Myocyte (in vitro differentiated cells): ENCODE data around the gene SOS2. TPM values are rescaled to one million over a fixed set of nuclear protein-coding genes. Genes with fewer than 3 reads are reported as not detected.

ENCODE experiments used
- DNase-seq: peaks from one replicate; pipeline ENCODE4 v3.0.0-alpha.2; 2012; ENCODE audit warnings: low read depth
- polyA plus RNA-seq: library from polyadenylated mRNA; unstranded; fragments of >200 nt; gene quantifications from one replicate; pipeline ENCODE4 v1.2.1, GENCODE V29; 2012; ENCODE audit warnings: missing spikeins
- total RNA-seq: library from RNA; depleted of rRNA; stranded (reverse); fragments of >200 nt; gene quantifications from 2 replicates; pipeline ENCODE4 v1.2.3, GENCODE V29; 2014

Gene SOS2
- total RNA-seq = 30.8 and 40.0 TPM in 2 replicates
- polyA plus RNA-seq = 10.4 TPM

DNA sequence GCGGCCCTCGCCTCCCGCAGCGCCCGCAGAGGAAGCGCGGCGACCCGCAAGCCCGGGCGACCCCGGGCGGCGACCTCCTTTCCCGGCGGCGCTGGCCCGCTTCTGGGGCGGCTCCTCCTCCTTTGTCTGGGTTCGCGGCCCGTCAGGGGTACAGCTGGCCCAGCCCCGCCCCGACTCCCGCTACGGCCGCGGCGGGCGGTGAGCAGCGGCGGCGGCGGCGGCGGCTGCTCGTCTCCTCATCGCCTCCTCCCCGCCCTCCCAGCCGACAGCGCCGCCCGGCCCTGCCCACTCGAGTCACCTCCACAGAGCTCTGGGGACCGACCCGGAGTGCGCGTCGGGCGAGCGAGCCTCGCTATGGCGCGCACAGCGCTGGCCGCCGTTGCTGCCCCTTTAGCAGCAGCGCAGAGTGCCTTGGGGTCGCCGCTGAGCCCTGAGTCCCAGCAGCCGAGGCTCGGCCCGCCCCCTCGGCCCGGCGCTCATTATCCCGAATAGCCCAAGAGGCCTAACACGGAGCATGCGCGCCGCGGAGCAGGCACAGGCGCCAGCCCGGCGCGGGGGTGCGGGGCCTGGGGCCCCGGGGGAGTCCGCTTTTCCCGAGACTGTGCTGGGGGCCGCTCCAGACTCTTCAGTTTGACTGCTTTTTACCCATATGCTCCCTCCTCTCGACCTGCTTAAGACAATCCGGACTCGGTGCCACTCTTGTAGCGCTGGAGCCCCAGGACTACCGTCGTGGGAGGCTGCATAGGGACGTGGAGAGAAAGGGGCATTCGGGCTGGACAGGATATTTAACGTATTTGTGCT, at the start of gene SOS2:
TSS of gene SOS2 (minus strand) at position 104 of the 801 bp plus-strand sequence. CDS start 295 bp downstream, outside the sequence.
- peak; percentile 90 for DNase-seq

DNA sequence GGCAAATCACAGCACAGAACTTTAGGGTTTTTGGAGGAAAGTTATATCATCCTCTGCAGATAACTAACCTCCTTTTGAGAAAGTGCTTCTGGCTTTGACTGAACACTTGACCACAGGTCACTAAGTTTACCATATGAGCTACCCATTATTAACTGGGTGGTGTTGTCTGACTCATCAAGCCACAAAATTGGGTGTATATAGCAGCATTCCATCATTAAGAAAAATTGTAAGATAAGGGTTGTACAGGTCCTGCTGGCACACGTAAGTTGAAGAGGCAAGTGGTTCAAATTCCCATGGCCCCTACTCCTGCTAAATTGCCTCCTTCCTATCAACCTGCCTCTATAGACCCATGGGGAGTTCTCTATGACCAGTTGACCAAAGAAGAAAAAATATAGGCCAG, 41.1 kb upstream of the SOS2 start:
- DNase-seq = no peak

DNA sequence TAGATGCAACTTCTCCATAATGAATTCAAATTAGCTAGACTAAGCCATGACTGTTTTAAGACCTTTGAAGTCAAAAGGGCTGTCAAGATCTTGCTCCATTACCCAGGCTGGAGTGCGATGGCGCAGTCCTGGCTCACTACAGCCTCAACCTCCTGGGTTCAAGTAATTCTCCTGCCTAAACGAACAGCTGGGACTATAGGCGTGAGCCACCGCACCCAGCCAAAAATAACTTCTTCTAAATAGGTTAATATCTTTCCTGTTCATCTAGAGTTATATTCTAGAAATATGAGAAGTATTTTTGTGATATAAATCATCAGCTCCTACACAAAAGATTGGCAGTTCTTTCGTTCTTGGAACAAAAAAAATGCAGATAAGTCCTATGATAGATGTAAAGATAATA, 39.6 kb upstream of the SOS2 start:
- no peak for DNase-seq

DNA sequence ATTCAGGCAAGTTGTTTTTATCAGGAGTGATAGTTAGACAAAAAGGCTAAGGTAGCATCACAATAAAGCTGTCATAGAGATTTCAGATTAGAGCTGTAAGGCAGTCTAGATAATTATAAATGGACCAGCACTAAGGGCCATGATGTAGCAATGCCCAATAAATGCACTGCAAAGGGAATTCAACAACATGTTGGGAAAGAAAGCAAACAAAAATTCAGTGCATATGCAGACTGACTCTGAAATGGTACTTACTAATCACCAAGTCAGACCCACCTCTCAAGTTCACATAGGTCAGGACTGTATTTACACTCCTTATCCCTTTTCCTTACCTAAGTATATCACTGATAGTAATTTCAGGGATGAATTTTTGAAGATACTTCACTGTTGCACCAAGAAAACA, 33.7 kb upstream of the SOS2 start:
- DNase-seq = no peak

DNA sequence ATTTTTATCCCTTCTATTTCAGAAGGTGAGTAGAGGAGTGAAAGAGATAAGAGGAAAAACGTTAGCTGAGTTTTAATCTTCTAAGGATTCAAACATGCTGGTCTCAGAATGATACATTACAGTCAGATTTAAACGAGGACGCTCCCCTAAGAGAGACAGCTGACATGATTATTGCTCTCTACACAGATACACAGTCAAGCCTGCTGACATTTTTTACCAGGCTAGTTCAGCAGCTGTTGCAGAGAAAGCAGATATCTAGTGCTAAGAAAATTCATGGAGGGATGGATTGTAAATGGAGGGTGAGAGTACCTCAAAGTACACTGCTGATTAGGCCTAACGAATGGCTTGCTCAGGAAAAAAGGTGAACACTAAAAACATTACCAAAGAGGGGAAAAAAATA, 31.9 kb upstream of the SOS2 start:
- peak; percentile 76 for DNase-seq

DNA sequence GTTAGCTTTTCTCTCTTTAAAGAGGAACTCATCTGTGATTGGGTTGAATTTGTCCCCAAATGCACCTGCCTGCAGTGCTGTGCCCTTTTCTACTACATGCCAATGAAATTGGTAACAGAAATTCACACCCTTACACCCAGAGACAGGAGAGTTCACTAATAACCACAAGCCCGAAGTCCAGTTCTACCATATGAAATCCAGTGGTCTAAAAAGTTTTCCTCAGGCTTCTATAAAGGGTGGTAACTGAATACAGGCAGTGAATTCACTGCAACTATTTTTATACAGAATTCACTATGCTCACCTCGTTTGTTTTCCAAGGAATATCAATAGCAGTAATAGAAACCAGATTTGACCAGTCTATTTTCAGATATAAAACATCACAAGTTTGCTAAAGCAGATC, 31.5 kb upstream of the SOS2 start:
- DNase-seq = peak; percentile 72

DNA sequence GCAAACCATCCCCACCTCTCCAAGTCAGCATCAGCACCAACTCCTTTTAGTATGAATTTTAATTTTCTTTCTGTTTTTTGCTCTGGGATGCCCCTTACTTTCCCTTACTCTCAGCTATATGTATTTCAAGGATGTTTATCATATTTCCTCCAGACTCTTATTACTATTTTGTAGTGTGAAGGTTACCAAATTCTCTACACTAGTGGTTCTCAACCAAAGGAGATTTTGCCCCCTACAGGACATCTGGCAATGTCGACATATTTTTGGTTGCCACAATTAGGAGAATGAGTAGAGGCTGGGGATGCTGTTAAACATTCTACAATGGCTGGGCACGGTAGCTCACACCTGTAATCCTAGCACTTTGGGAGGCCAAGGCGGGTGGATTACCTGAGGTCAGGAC, 29.1 kb upstream of the SOS2 start:
- DNase-seq = peak; percentile 55

DNA sequence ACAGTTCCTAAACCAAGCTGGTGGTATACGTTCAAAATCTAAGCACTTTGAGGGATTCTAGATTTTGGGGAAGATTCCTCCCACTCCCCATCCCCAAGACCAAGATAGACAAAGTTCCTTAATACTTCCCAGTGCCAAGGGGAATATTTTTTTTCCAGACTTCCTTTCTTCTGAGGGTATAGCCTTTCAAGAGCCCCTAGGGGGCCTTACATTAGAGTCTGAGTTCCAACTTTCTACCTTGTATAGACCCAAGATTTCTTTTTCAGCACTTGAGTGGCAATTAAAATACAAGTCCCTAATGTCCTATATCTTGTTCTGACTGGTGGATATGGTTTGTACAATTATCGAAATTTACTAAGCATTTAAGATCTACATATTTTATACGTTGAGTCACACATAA, 28.7 kb upstream of the SOS2 start:
- DNase-seq = no peak

DNA sequence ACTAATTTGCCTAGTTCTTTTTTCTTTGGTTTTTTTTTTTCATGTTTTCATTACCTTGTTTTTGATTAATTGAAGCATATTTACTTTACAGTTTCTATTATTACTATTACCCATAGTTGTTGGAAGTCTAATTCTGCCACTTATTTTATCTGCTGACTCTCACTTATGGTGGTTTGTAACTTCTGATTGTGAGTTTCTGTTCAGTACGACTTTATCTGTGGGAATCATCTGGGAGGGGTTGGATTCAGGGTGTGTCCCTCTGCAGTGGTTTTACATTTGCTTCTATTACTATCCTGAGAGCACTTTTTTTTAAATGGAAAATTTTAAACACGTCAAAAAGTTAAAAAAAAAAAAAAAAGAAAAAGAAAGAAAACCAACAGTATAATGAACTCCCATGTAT, 26.4 kb upstream of the SOS2 start:
- peak; percentile 12 for DNase-seq

DNA sequence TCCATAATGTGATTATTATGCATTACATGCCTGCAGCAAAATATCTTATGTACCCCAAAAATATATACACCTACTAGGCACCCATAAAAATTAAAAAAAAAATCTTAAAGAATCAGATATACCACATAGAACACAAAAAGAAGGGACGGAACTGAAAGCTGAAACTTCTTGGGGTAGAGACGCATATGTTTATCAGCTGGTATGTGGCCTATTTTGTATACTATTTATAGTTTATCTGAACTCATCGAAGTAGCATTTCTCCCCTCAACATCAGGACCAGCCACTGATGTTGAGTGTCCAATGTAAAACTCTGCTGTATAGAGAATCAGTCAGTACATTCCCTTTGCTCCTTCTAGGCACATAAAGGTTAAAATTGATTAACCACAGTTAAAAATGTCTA, 22.9 kb upstream of the SOS2 start:
- DNase-seq = no peak

DNA sequence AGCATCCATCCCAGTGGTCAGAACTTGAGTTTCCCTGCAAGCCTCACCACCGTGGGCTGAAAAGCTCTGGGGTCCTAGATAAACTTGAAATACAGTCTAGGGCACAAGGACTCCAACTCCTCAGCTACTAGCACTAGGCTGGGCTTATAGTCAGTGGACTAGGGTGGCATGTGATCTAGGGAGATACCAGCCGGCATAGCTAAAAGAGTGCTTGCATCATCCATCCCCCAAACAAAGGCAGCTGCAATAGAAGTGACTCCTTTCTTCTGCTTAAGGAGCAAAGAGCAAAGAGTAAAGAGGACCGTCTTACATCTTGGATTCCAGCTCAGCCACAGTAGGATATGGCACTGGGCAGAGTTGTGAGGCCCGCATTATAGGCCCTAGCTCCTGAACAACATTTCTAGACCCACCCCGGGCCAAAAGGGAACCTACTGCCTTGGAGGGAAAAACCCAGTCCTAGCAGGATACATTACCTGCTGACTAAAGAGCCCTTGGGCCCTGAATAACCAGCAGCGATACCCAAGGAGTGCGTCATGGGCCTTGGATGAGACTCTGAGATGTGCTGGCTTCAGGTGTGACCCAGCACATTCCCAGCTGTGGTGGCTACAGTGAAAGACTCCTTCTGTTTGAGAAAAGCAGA, 17.9 kb upstream of the SOS2 start:
- DNase-seq = peak; percentile 19

DNA sequence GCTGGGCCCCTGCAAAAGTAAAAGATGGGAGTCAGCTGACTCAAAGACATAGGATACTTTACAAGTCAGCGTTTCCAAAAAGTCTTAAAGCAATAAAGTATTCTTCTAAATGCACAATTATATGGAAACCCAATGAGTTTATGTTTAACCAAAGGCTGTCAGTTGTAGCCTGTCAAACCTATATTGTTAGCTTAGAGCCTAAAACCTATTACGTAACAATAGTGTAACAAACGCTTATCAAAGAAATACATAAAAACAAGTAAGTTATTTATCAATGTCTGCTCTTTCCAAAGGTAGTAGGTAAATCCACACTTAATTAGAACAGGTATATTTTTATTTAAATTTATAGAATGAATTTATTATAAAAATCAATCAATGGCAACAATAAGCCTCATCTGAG, 15.9 kb upstream of the SOS2 start:
- no peak for DNase-seq

DNA sequence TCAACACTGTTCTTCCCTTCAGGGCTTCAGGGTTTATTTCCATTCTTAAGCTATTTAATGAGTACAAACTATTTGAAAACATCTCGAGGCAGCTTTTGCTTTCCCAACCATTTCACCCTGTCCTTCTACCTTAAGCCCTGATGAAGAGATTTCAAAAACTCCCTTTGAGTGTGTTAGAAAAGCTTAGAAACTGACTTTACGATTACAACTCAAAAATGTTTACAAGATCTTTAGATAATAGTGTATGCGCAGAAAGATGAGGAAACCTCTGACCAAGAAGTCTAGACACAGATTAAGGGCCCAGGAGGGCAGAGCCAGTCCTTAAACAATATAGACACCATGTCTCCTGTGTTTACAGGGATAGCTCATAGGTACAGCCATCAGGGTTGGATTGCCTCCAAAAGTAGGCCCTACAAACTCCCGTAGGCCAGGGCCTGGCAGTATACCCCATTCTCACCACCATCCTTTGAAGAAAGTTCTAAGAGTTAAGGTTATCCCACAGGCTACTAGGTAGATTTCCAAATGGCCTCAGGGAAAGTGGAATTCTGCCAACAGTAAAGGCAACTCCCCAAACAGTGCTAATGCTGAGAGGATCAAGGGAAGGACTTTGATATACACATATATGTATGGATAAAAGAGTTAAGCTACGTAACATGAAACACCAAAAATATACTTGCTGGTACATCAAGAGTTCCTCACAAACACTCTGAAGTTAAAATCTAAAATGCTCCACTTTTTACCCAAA, 11.4 kb upstream of the SOS2 start:
- DNase-seq = no peak

DNA sequence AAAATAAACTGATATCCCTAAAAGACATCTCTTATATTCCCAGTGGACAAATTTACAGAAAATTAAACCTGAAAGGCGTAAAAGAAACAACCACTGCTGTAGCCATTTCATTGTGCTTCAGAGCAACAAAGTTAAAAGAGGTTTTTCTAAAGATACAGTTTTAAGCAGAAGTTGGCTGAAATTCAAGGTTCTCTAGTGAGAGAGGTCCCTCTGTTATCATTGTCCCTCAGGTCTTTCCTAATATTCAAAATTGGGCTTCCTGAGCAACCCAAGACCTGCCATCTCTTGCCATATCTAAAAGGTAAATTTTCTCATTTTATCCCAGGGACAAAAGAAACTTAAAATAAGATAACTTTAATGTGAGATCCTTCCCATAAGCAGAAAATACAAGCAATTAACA, 10.7 kb upstream of the SOS2 start:
- DNase-seq = no peak

DNA sequence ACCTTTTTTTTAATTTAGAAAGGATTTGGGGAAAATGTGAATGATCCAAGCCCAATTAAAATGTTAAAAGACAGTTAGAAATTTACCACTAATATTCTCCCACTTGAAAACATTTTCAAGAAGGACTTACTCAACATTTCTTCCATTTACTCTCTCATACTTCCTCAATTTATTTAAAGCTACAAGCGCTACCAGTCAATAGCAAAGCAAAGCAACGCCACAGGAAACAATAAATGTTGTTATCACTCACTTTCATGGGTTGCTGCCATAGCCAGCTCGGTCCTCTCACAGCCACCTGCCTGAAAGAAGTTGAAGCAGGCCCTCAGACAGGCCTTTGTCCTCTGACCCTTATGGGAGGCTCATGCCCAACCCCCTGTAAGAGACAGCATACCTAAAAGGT, 6.0 kb upstream of the SOS2 start:
- no peak for DNase-seq

DNA sequence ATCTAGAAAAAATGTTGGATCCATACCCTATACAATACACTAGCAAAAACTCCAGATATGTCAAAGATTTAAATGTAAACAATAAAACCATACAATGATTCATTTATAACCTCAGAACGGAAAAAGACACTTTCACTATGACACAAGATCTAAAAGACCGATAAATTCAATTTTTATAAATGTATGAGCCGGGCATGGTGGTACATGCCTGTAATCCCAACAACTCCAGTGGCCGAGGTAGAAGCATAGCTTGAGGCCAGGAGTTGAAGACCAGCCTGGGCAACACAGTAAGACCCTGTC, 2.5 kb upstream of the SOS2 start:
- DNase-seq = no peak

DNA sequence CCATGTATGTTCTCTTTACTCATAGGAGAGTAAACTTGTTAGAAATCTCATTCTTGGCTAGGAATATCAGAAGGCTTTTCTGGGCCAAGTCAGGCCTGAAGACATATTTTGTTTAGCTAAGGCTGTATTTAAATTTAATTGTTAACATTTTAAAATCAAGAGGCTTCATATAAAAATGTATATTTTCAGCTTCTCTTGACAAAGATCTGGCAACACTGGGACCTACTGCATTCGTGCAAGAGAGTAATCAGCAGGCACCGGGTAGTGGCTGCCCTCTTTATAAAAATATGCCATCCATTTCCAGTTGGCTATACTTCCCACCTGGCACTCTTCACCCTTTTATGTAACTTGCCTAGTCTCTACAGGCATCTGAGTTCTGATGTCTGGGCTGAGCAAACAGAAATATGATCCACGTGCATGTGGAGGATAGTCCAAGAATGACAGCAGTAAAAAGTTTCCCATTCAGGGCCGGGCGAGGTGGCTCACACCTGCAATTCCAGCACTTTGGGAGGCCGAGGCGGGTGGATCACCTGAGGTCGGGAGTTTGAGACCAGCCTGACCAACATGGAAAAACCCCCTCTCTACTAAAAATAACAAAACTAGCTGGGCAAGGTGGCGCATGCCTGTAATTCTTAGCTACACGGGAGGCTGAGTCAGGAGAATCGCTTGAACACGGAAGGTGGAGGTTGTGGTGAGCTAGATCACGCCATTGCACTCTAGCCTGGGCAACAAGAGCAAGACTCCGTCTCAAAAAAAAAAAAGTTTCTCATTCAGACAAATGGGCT, 2.0 kb upstream of the SOS2 start:
- peak; percentile 15 for DNase-seq

DNA sequence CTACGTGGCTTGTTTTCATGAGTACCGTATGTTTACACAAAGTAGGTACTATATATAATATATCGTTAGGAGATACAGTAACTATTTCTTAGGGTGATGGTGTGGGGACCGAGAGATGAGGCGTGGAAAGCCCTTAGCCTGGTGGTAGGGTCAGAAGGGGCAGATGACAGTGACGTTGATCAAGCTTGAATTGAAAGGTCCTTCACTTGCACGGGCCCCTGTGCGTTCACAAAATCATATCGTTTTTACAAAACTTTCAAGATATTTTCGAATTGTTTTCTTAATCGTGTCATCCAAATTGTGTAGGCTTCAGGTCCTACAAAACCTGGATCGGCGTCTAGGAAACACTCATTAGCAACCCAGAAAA, 881 bp upstream of the SOS2 start:
- DNase-seq = no peak

DNA sequence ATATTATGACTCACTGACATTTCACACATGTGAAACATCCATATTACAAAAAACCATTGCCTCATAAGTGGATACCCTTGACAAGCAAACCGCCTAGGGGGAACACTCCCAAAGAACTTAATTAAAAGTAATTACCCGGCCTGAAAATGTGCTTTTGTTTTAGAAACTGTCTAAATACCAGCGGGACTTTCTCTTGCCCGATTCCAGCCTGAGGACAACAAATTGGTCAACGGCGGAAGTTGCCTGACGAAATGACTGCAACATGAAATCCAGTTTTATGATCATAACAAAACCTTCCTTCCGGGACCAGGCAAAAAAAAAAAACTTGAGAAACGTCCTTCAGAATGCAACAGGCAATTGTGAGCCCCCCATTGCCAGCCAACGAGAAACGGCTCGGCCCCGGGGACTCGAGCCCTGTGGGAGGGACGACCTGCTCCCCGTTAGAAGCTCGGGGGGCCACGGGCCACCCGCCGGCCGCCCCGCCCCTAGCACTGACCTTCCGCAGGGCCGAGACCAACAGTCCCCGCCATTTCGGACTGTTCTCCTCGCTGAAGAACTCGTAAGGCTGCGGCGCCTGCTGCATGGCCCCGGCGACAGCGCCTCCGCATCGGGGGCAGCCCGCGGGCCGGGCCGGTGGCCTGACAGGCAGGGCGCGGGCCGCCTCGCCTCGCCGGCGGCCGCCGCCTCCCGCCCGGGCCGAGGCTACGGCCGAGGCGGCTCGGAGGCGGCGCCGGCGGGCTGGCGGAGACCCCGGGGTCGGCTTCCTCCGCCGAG, 490 bp downstream of the SOS2 start:
- DNase-seq = peak; percentile 53

DNA sequence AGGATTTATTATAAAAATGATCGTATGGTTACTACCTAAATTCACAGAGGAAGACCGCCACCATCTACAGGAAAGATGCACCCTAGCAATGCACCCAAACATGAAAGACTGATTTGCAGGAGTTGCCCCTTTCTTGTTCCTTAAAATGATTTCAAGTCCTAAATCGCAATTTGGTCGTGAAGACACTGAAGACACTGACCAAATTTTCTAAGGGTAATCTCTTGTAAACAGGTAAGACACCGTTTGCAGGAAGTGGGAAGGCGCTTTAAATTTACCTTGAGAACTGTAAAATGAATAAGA, 1.0 kb downstream of the SOS2 start:
- no peak for DNase-seq

DNA sequence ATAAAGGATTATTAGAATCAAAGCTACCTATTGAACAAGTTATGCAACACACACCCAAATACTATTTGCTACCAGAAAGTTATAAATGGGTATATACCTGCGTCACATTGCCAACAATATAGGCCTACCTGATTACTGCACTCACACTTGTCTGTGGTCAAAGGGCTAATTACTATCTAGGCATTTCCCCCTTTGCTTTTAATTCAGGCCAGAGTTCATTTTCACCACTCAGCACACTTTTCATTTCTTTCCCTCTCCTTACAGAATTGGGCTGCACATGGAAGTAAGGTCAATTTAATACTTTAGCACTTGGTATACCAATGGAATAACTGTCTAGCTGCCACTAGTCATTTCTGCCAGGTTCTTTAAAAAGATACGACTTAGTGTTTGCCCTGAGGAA, 1.7 kb downstream of the SOS2 start:
- DNase-seq = no peak
